OCI-LY7 (cell line): ENCODE data around the gene HIVEP2.

Source experiments
- CTCF ChIP-seq: fragments of 200-600 bp; sonication (generic); conservative IDR thresholded peaks from 2 replicates; pipeline ENCODE4 v1.5.1; 2014; ENCODE audit warnings: mild to moderate bottlenecking, antibody characterized with exemption, low read length, moderate library complexity, mixed read lengths
- EZH2phosphoT487 ChIP-seq: fragments of 200-600 bp; sonication (generic); IDR thresholded peaks from 2 replicates; pipeline ENCODE4 v1.6.1; 2018; ENCODE audit warnings: low read depth, borderline replicate concordance, mild to moderate bottlenecking, mixed run types, antibody characterized with exemption, low read length, moderate library complexity, mixed read lengths

- TF ChIP-seq CTCF = no peak
- TF ChIP-seq EZH2phosphoT487 = no peak
Observed at GRCh38 chr6:142857233-142857761, 87.7 kb downstream of the HIVEP2 start.
